Endothelial cell of umbilical vein (primary cell): Measurements from ENCODE around the gene AEBP1. TPM values are rescaled to one million over a fixed set of nuclear protein-coding genes. Genes with fewer than 3 reads are reported as not detected.

Experiments
- BruUV-seq: library from RNA; stranded (reverse); fragments of 400-500 nt; replicated peaks from 2 replicates; lab custom pipeline; 2021; lab: Mats Ljungman, UMichigan
- CTCF ChIA-PET: fragments of 300-600, 350-600 bp; sonication (Branson Sonifier 250); formaldehyde crosslinking; loops from one replicate; lab custom pipeline; 2021; ENCODE audit warnings: antibody characterized with exemption, inconsistent platforms; lab: Charles Lee
- POLR2A ChIA-PET: fragments of 300-600, 350-600 bp; sonication (Branson Sonifier 250); formaldehyde crosslinking; loops from one replicate; lab custom pipeline; 2021; ENCODE audit warnings: antibody characterized with exemption, inconsistent platforms; lab: Charles Lee
- DNase-seq: peaks from one replicate; pipeline ENCODE4 v3.0.0-alpha.2; 2011; ENCODE audit warnings: low read depth, low spot score
- FAIRE-seq: peaks from 2 replicates; lab custom pipeline; 2011; peaks lifted over from hg19 to GRCh38; lab: Jason Lieb, UNC
- H2AFZ ChIP-seq: 2 replicates; pipeline ENCODE4 v1.6.0; 2012; ENCODE audit warnings: low read depth, low read length, control low read depth, inconsistent platforms
- H3K27ac ChIP-seq: 2 replicates; pipeline ENCODE4 v1.5.1; 2011; ENCODE audit warnings: low read depth, mild to moderate bottlenecking, control low read depth, low read length, moderate library complexity; ENCODE audit not compliant: insufficient read depth
- H3K27me3 ChIP-seq, 2 experiments: 2 replicates each; pipeline versions ENCODE4 v1.6.0 to v1.6.1; 2011; ENCODE audit warnings: low read length in 2 of 2, mixed read lengths in 1 of 2; ENCODE audit not compliant: control insufficient read depth in 2 of 2, insufficient read depth in 2 of 2
- H3K36me3 ChIP-seq, 2 experiments: 2 replicates in 1 of 2; 3 replicates in 1 of 2; pipeline ENCODE4 v1.5.1; 2011; ENCODE audit warnings: low read length in 2 of 2, mild to moderate bottlenecking in 1 of 2, moderate library complexity in 1 of 2; ENCODE audit not compliant: control insufficient read depth in 2 of 2, insufficient read depth in 2 of 2; ENCODE audit errors: extremely low read depth in 1 of 2
- H3K4me1 ChIP-seq: 3 replicates; pipeline ENCODE4 v1.5.1; 2011; ENCODE audit warnings: mild to moderate bottlenecking, low read length; ENCODE audit not compliant: control insufficient read depth, insufficient read depth; ENCODE audit errors: extremely low read depth
- H3K4me2 ChIP-seq: 2 replicates; pipeline ENCODE4 v1.6.1; 2011; ENCODE audit warnings: low read length, control low read depth, mixed read lengths; ENCODE audit not compliant: insufficient read depth
- H3K4me3 ChIP-seq, 3 experiments: fragments of 200-600 bp in 1 of 3; sonication (generic), shearing (Covaris generic) in 1 of 3; replicated peaks in 1 of 3; 2 replicates each; pipeline ENCODE4 v1.5.1; 2011 to 2016; ENCODE audit warnings: control low read depth in 3 of 3, low read length in 3 of 3, mild to moderate bottlenecking in 2 of 3, inconsistent platforms in 1 of 3, low read depth in 1 of 3, moderate library complexity in 1 of 3; ENCODE audit not compliant: insufficient read depth in 1 of 3
- H3K79me2 ChIP-seq: 2 replicates; pipeline ENCODE4 v1.6.0; 2012; ENCODE audit warnings: low read length, inconsistent platforms; ENCODE audit not compliant: control insufficient read depth, insufficient read depth
- H3K9ac ChIP-seq: replicated peaks from 2 replicates; pipeline ENCODE3; 2011; ENCODE audit warnings: low read length, control low read depth; ENCODE audit not compliant: insufficient read depth; ENCODE audit errors: extremely low read depth
- H3K9me1 ChIP-seq: replicated peaks from 3 replicates; pipeline ENCODE4 v1.6.0; 2011; ENCODE audit warnings: mild to moderate bottlenecking, low read length; ENCODE audit not compliant: control insufficient read depth, insufficient read depth; ENCODE audit errors: extremely low read depth
- H3K9me3 ChIP-seq: replicated peaks from 2 replicates; pipeline ENCODE4 v1.5.1; 2012; ENCODE audit warnings: low read length, inconsistent platforms; ENCODE audit not compliant: control insufficient read depth, insufficient read depth
- H4K20me1 ChIP-seq: replicated peaks from 2 replicates; pipeline ENCODE3; 2011; ENCODE audit warnings: mild to moderate bottlenecking, low read length; ENCODE audit not compliant: control insufficient read depth, insufficient read depth; ENCODE audit errors: extremely low read depth
- EZH2 ChIP-seq: IDR thresholded peaks from 2 replicates; pipeline ENCODE4 v1.6.1; 2012; ENCODE audit warnings: borderline replicate concordance, low read depth, mild to moderate bottlenecking, moderate library complexity, low read length, inconsistent platforms; ENCODE audit not compliant: severe bottlenecking
- FOS ChIP-seq: IDR thresholded peaks from 2 replicates; pipeline ENCODE4 v1.6.1; 2011; ENCODE audit warnings: mild to moderate bottlenecking, low read length, moderate library complexity, borderline replicate concordance; ENCODE audit not compliant: insufficient read depth
- GATA2 ChIP-seq: IDR thresholded peaks from 2 replicates; pipeline ENCODE4 v1.7.0; 2011; ENCODE audit warnings: low read depth, mild to moderate bottlenecking, moderate library complexity, mixed read lengths, low read length; ENCODE audit not compliant: insufficient read length, insufficient read depth
- JUN ChIP-seq: IDR thresholded peaks from 2 replicates; pipeline ENCODE4 v1.6.1; 2011; ENCODE audit warnings: borderline replicate concordance, low read depth; ENCODE audit not compliant: insufficient read length, insufficient read depth
- MAX ChIP-seq: IDR thresholded peaks from 2 replicates; pipeline ENCODE4 v1.6.1; 2011; ENCODE audit not compliant: insufficient read depth, insufficient read length
- MYC ChIP-seq: IDR thresholded peaks from one replicate; pipeline ENCODE4 v1.6.1; 2011; ENCODE audit warnings: mild to moderate bottlenecking, low read depth, low read length
- POLR2A ChIP-seq: IDR thresholded peaks from 2 replicates; pipeline ENCODE4 v1.6.1; 2012; ENCODE audit warnings: low read depth, mild to moderate bottlenecking, control low read depth, low read length
- POLR2AphosphoS5 ChIP-seq: IDR thresholded peaks from 2 replicates; pipeline ENCODE4 v1.6.1; 2012; ENCODE audit warnings: low read depth, mild to moderate bottlenecking, control low read depth, low read length, moderate library complexity; ENCODE audit not compliant: insufficient read depth
- dilution Hi-C: fragments of 300-500 bp; cut with MboI; formaldehyde crosslinking; loops from one replicate; pipeline ENCODE4 v1.15.0; 2019; ENCODE audit warnings: low sequenced_read_pairs; ENCODE audit not compliant: extremely low pct_ligation_motif_present
- intact Hi-C: fragments of 100-400 bp; cut with micrococcal nuclease; formaldehyde crosslinking; loops from one replicate; pipeline ENCODE4 v1.10.0; 2022
- polyA plus RNA-seq, 4 experiments: library from polyadenylated mRNA; depleted of rRNA in 3 of 4; stranded (reverse) in 3 of 4; unstranded in 1 of 4; fragments of >200 nt; gene quantifications; 2 replicates each; pipeline versions ENCODE4 v1.2.1 to v1.2.3, GENCODE V29; 2011 to 2012; ENCODE audit warnings: missing spikeins in 1 of 4
- total RNA-seq: library from RNA; stranded (reverse); gene quantifications from 2 replicates; pipeline ENCODE4 v1.2.3, GENCODE V29; 2021
- TF ChIP-seq, protein P1 (sequence below), 2 donors: IDR thresholded peaks; 1 replicate in 1 of 2; 2 replicates in 1 of 2; pipeline ENCODE4 v1.5.1; 2011; ENCODE audit warnings: low read length in 2 of 2, mild to moderate bottlenecking in 2 of 2, moderate library complexity in 2 of 2, control low read depth in 1 of 2, inconsistent platforms in 1 of 2, low read depth in 1 of 2; ENCODE audit not compliant: insufficient read depth in 1 of 2; ENCODE audit errors: extremely low read depth in 1 of 2

The AEBP1 gene
- total and polyA plus RNA-seq, 2 donors (not counting 3 experiments of a cell fraction or from before 2014, with no cell fraction given), result 20.6 to 48.0 TPM

GRCh38 chr7:44087911-44088838 lies 16.0 kb upstream of the AEBP1 start:
- BruUV-seq, result no TSS peak
- H3K36me3 ChIP-seq, result no peaks in the 10 kb centered on the region
- H3K27ac ChIP-seq, result peak overlapping the region; percentile 22
- intact Hi-C loops, result no loop called here
- FAIRE-seq (peak; percentile 71), DNase-seq (no peak)
- no peak overlapping the region for H3K9ac ChIP-seq
- ChIA-PET POLR2A (no interaction called here), CTCF (interaction anchor here (0.6 to 1.6 kb wide), 4 partner anchors 9 to 16 kb away, joined by 3 to 5 read pairs (median 4); no protein-coding TSS in a partner anchor)
- peak overlapping the region; percentile 56 for H2AFZ ChIP-seq
- peaks cover 13% of the 10 kb centered on the region for H3K4me1 ChIP-seq
- dilution Hi-C loops, result no loop called here
- H4K20me1 ChIP-seq, result no peaks in the 10 kb centered on the region
- H3K9me1 ChIP-seq, result no peaks in the 10 kb centered on the region
- H3K27me3 ChIP-seq, result no peaks in the 10 kb centered on the region
- H3K4me3 ChIP-seq, result no peak overlapping the region
- H3K79me2 ChIP-seq, result no peaks in the 10 kb centered on the region
- H3K4me2 ChIP-seq, result peak overlapping the region; percentile 41
- H3K9me3 ChIP-seq, result no peaks in the 10 kb centered on the region
- TF ChIP-seq POLR2AphosphoS5, result no peak
- TF ChIP-seq GATA2, result no peak
- no peak for TF ChIP-seq MAX
- no peak for TF ChIP-seq MYC
- no peak for TF ChIP-seq EZH2
- no peak for TF ChIP-seq FOS
- no peak for TF ChIP-seq POLR2A
- no peak for TF ChIP-seq JUN
- TF ChIP-seq, protein P1, sequence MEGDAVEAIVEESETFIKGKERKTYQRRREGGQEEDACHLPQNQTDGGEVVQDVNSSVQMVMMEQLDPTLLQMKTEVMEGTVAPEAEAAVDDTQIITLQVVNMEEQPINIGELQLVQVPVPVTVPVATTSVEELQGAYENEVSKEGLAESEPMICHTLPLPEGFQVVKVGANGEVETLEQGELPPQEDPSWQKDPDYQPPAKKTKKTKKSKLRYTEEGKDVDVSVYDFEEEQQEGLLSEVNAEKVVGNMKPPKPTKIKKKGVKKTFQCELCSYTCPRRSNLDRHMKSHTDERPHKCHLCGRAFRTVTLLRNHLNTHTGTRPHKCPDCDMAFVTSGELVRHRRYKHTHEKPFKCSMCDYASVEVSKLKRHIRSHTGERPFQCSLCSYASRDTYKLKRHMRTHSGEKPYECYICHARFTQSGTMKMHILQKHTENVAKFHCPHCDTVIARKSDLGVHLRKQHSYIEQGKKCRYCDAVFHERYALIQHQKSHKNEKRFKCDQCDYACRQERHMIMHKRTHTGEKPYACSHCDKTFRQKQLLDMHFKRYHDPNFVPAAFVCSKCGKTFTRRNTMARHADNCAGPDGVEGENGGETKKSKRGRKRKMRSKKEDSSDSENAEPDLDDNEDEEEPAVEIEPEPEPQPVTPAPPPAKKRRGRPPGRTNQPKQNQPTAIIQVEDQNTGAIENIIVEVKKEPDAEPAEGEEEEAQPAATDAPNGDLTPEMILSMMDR (IDR thresholded peaks at IDR 0.05; ENCODE audit: extremely low read depth in 1 of 2, insufficient read depth in 1 of 2, low read depth in 1 of 2, low read length in 2 of 2), result no peak
